DND-41 (cell line): Measurements from ENCODE around the gene MAPK14.

Experiments
- CTCF ChIP-seq: IDR thresholded peaks from 2 replicates; pipeline ENCODE4 v1.5.1; 2012; ENCODE audit warnings: borderline replicate concordance, low read length, moderate library complexity, mild to moderate bottlenecking; ENCODE audit not compliant: poor library complexity, severe bottlenecking; ENCODE audit errors: extremely low read depth
- EZH2 ChIP-seq: IDR thresholded peaks from 3 replicates; pipeline ENCODE4 v1.6.1; 2012; ENCODE audit warnings: borderline replicate concordance, low read depth, mild to moderate bottlenecking, moderate library complexity, low read length, inconsistent platforms; ENCODE audit not compliant: severe bottlenecking

DNA sequence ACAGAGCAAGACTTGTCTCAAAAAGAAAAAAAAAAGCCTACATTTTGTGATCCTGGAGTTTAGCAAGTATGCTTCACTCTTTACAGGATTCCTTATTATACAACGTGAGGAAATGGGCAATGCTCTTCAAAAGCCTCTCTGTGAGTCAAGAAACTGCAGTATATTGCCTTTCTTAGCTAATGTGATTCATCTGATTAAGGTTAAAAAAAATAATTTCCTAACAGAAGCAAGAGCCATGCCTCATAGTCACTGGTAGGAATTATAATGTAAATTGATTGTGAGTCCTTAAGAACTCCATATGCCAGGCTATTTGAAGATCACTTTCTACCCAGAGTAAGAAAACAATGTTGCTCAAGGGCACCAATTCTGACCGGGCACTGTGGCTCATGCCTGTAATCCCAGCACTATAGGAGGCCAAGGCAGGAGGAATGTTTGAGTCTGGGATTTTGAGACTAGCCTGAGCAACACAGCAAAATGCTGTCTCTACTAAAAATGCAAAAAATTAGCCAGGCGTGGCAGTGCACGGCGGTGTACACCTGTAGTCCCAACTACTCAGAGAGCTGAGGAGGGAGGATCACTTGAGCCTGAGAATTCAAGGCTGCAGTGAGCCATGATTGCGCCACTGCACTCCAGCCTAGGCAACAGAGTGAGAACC lies 46.5 kb upstream of the MAPK14 start:
- TF ChIP-seq EZH2: no peak
- TF ChIP-seq CTCF: no peak
